Measurements from ENCODE around the gene ZNF267. TPM values are rescaled to one million over a fixed set of nuclear protein-coding genes. Genes with fewer than 3 reads are reported as not detected.
A peak's percentile ranks its signal among the peaks of the same experiment; 100 is the strongest.
"Not testable (repeated sequence)": the region's sequence is repeated elsewhere in the genome, so short reads cannot be mapped to it uniquely, and the experiment has no call there.

Gene ZNF267
- 10 to 100 TPM in 2 of 4 donors, 1 to 10 TPM in 2; 3.4 to 14.1 (median 9.0) TPM for total RNA-seq

GRCh38 chr16:31873556-31874365 lies at the start of gene ZNF267:
Gene ZNF267, plus strand, starts transcription at chr16:31873807. Its CDS starts 160 bp downstream, at chr16:31873967.
- Histone ChIP-seq H3K9me3 (no peaks in the 10 kb centered on the region), H3K4me3 (peak within 1 kb of the TSS; percentile 94 to 100 (median 100)), H3K27ac (peak within 1 kb of the TSS; percentile 93 to 99 (median 98)), H3K27me3 (no peaks in the 10 kb centered on the region), H3K4me1 (peaks cover 30 to 51% (median 37%) of the 10 kb centered on the region in 4 donors), H3K36me3 (no peaks in the 10 kb centered on the region)
- intact Hi-C loops (cut with DNase I; ENCODE audit: low total_unique reads) = no loop called here
- 0 to 1% methylated on average over 9 to 57 of the region's 57 CpGs for WGBS, 2 donors (ENCODE audit: low coverage in 1 of 2)
- no peak for TF ChIP-seq CTCF (IDR thresholded peaks at IDR 0.05)
- TF ChIP-seq POLR2A (IDR thresholded peaks at IDR 0.05) = peak; percentile 89
- TF ChIP-seq EP300 (IDR thresholded peaks at IDR 0.05; ENCODE audit: low read depth) = no peak
- TF ChIP-seq POLR2AphosphoS5 (IDR thresholded peaks at IDR 0.05) = peak; percentile 88 to 93 (median 89)
- in situ Hi-C loops (cut with MboI; ENCODE audit: low pct_ligation_motif_present in 1 of 4, low pct_unique_long_range_greater_than_20kb in 1 of 4, low sequenced_read_pairs in 3 of 4) = loop anchor here in 2 of 4 donors (25.0 kb wide), 1 partner anchor 886 kb away; the partner anchor contains the start of gene HSD3B7 (in 2 of the 2)
- peak; percentile 95 for DNase-seq

GRCh38 chr16:31833047-31833446 lies 40.6 kb upstream of the ZNF267 start:
- intact Hi-C loops (cut with DNase I; ENCODE audit: low total_unique reads) (no loop called here), in situ Hi-C loops (cut with MboI; ENCODE audit: low pct_ligation_motif_present in 1 of 4, low pct_unique_long_range_greater_than_20kb in 1 of 4, low sequenced_read_pairs in 3 of 4) (no loop called here)
- no peak for DNase-seq
- no peak overlapping the region for H3K27ac ChIP-seq
- H3K9me3 ChIP-seq = no peaks in the 10 kb centered on the region
- TF ChIP-seq POLR2AphosphoS5 (IDR thresholded peaks at IDR 0.05) = no peak
- H3K36me3 ChIP-seq = no peaks in the 10 kb centered on the region
- 51 to 52% methylated on average over 3 of the region's 3 CpGs for WGBS, 2 donors (ENCODE audit: low coverage in 1 of 2)
- H3K4me1 ChIP-seq = no peaks in the 10 kb centered on the region
- no peaks in the 10 kb centered on the region for H3K27me3 ChIP-seq
- no peak overlapping the region for H3K4me3 ChIP-seq

- H3K36me3 ChIP-seq; in situ Hi-C loops (cut with MboI; ENCODE audit: low pct_ligation_motif_present in 1 of 4, low pct_unique_long_range_greater_than_20kb in 1 of 4, low sequenced_read_pairs in 3 of 4); DNase-seq; H3K27me3 ChIP-seq; intact Hi-C loops (cut with DNase I; ENCODE audit: low total_unique reads); H3K4me3 ChIP-seq; H3K27ac ChIP-seq; H3K4me1 ChIP-seq; H3K9me3 ChIP-seq: not testable (repeated sequence)
- WGBS, 2 donors (ENCODE audit: low coverage in 1 of 2) = 98% methylated on average over 17 of the region's 31 CpGs; no CpG with 5 or more reads in 1 of the 2 donors
Observed at GRCh38 chr16:31836396-31836795, 37.2 kb upstream of the ZNF267 start.

- Histone ChIP-seq H3K27ac (no peak overlapping the region), H3K27me3 (no peaks in the 10 kb centered on the region), H3K36me3 (no peaks in the 10 kb centered on the region), H3K4me1 (no peaks in the 10 kb centered on the region), H3K4me3 (no peak overlapping the region), H3K9me3 (peaks cover 5 to 9% of the 10 kb centered on the region in 2 donors)
- in situ Hi-C loops (cut with MboI; ENCODE audit: low pct_ligation_motif_present in 1 of 4, low pct_unique_long_range_greater_than_20kb in 1 of 4, low sequenced_read_pairs in 3 of 4) (no loop called here), intact Hi-C loops (cut with DNase I; ENCODE audit: low total_unique reads) (no loop called here)
- DNase-seq = no peak
- TF ChIP-seq POLR2AphosphoS5 (IDR thresholded peaks at IDR 0.05) (no peak), CTCF (IDR thresholded peaks at IDR 0.05) (no peak), EP300 (IDR thresholded peaks at IDR 0.05; ENCODE audit: low read depth) (no peak), POLR2A (IDR thresholded peaks at IDR 0.05) (no peak)
- 67 to 75% methylated on average over 5 to 7 of the region's 7 CpGs for WGBS, 2 donors (ENCODE audit: low coverage in 1 of 2)
Observed at GRCh38 chr16:31842864-31843263, 30.7 kb upstream of the ZNF267 start.

GRCh38 chr16:31848572-31848971 lies 25.0 kb upstream of the ZNF267 start:
- H3K9me3 ChIP-seq = peaks cover 17 to 27% of the 10 kb centered on the region in 2 donors
- H3K27me3 ChIP-seq; H3K4me1 ChIP-seq; DNase-seq; H3K27ac ChIP-seq; H3K36me3 ChIP-seq; H3K4me3 ChIP-seq; in situ Hi-C loops (cut with MboI; ENCODE audit: low pct_ligation_motif_present in 1 of 4, low pct_unique_long_range_greater_than_20kb in 1 of 4, low sequenced_read_pairs in 3 of 4); intact Hi-C loops (cut with DNase I; ENCODE audit: low total_unique reads): not testable (repeated sequence)
- WGBS, 2 donors (ENCODE audit: low coverage in 1 of 2) = 71 to 100% methylated on average over 1 to 2 of the region's 2 CpGs

Data from transverse colon (tissue), 4 donors.